SKM-1 treated with dmso at 0.1 percent for 144 hours (cell line): ENCODE results near the gene ST7.

Experiments used
- DNase-seq: peaks from one replicate; lab custom pipeline; 2025; ENCODE audit not compliant: unreplicated experiment; lab: John Stamatoyannopoulos, UW

Gene ST7

DNA sequence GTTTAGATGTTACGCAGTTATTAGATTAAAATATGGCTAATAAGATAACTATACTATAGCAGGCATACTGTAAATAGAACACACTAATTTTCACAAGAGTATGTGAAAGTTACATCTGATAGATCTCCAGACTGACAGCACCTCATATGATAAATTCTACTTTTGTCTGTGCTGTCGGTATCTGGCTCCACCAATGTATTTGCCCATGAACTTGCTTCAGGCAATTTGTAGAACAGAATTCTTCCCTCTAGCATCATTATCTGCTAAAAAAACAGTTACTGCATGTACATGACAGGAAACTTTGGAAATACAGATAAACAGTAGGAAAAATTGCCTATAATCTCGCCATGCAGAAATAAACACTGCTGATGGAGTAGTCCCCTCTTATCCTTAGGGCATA is 231.8 kb downstream of the ST7 start:
- DNase-seq = no peak

DNA sequence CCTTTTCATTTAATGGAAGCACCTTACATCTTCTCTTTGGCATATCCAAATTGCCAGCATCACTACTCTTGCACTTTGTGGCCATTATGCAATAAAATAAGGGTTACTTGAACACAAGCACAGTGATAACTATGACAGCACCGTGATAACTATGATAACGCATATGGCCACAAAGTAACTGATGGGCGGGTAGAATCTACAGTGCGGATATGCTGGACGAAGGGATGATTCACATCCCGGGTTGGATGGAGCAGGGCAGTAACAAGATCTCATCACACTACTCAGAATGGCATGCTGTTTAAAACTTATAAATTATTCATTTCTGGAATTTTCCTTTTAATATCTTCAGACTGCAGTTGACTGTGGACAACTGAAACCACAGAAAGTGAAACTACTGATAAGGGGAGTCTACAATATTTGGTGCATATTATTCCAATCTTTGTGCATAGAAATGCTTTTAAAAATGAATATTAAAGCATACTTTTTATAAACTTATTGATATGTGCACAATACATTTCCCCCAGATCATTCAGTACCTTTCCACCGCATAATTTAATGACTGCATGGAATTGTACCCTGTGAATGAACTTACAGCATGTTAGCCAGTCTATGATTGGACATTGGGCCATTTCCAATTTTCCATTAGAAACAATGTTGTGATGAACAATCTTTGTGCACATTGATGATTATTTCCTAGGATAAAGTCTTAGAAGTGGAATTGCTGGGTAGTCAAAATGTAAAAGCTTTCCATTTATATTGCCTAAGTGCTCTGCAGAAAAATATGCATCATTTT is 233.1 kb downstream of the ST7 start:
- no peak for DNase-seq

DNA sequence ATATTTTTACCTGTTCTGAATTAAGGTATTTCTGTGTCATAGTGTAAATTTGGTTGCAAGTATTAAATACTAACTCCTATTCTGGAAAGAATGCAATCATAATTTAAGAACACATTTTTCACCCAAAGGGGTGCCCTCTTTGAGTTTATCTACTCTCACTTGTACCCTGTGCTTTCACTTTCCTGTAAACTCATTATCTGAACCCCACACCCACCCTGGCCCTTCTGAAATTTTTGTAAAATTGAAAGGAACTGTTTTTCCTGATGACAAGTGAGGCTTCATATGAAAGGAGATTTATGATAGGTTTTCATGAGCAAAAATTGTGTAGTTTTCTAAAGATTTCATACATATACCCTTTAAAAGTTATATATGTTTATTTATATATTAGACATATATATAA is 235.1 kb downstream of the ST7 start:
- DNase-seq = no peak

DNA sequence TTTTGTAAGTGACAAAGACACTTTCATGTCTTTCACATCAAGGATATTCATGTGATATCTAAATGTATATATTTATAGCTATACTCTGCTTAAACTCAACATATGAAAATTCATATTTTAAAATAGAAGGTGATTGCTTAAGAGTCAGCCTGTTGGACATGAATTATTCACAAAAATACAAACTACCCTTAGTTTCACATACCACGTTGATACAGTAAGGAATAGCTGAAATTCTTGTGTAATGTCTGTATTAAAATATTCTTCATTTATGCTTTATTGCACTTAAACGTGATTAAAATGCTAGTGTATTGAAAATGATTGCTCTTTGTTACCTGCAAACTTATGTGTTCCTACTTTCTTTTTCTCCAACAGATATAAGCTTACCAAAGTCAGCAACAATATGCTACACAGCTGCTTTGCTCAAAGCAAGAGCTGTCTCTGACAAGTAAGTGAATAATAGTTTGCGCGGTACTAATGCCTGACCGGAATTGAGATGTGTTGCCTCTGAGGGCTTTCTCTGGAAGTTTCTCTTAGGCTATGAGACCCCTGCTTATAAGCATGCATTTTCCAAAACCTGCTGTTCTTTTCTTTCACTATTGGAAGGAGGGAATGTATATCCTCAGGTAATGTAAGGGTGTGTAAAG is 235.8 kb downstream of the ST7 start:
- DNase-seq = no peak

DNA sequence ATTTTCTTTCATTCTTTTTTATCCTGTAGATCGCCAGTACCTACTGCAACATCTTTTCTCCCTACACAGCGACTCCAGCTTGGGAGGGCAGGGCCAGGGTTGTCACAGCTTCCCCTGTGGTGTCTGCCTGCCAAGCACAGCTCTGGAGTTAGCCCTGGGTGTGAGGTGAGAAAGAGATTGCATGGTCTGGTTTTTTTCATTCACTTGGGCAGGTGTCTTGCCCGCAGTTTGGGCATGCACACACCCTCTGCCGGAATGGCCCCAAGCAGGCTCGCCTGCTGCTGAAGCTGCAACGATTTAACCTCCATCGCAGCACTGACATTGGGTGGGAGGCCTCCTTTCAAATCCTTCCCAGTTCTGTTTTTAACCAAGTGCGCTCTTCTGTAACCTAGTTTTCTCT is 236.8 kb downstream of the ST7 start:
- no peak for DNase-seq

DNA sequence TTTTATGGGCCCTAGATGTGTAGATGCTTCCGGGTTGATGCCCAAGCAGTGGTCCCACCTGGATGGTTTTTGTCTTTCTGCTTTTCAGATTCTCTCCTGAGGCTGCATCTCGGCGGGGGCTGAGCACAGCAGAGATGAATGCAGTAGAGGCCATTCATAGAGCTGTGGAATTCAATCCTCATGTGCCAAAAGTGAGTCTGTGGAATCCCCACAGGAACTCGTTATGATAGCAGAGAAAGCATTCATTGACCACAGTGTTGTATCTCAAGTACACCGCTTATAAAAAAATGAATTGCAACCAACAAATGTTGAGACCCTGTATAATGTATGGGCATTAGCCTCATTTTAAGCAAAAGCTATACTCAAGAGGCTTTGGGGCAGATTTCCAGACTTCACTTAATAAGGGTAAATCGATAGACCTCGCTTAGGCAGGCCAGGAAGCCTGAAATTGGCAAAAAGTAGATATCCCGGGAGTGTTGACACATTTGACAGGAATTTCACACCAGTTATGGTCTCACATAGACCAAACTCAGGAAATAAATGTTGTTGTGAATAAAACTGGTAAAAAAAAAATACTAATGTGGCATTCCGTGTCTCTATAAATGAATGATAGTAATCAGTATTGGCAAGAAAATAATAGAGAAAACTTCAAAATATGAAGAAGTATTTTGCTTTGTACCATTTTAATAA is 237.6 kb downstream of the ST7 start:
- no peak for DNase-seq

DNA sequence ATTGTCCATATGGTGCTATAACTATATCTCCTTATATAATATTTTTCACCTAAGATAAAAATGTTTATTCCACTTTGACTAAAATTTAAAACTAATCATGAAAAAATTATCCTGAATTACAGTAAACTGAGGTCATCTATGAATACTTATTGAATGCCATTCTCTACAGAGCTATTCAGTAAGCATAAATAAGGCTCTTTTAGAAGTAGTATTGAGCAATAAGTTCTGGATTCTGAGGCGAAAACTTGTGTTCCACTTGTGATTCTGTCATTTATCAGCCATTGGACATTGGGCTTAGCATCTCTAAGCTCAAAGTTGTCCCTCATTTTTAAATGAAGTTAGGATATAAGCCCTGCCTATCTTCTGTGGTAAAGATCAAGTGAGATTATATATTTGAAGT is 238.8 kb downstream of the ST7 start:
- DNase-seq = no peak

DNA sequence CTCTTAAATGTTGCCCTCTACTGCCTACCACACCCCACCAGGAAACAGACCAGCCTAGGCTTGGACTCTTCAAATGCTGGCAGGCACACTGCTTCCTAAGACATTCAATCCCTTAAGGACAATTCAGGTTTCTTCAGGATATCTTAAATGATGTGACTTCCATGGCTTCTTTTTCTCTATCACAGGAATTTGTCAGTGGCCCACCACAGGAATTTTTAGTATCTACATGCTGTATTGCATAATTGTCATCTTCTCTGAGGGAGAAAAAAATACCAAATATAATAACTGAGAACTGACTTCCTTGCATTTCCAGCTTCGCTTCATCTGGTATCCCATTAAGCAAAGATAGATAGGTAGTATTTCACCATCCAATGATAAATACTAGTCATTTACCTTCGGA is 240.3 kb downstream of the ST7 start:
- DNase-seq = no peak

DNA sequence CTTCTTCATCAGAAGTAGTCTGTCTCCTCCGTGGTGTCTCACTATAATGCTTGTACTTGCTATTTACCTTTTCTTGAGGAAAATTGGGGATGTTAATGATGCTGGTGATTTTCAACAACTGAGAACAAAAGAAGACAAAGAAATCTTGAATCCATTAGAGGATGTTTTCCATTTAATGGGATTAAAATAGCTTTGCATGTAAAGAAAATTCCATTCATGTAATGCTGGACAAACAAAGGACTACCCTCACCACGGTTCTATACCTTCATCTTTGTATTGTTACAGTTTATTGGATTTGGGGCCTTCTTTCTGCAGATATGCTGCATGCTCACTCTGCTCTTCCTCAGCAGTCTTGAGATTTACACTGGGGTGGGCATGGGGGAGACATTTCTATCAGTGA is 241.1 kb downstream of the ST7 start:
- DNase-seq = no peak

DNA sequence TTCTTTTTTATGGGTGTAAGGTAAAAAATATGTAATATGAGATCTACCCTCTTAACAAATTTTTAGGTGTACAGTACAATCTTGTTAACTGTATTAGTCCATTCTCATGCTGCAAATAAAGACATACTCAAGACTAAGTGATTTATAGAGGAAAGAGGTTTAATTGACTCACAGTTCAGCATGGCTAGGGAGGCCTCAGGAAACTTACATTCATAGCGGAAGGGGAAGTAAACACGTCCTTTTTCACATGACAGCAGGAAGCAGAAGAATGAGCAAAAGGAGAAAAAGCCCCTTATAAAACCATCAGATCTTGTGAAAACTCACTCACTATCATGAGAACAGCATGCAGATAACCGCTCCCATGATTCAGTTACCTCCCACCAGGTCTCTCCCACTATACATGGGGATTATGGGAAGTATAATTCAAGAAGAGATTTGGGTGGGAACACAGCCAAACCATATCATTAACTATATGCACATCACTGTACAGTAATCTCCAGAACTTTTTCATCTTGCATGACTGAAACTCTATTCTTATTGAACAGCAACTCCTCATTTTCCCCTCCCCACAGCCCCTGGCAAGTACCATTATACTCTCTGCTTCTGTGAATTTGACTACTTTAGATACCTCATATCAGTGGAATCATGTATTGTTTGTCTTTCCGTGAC is 242.2 kb downstream of the ST7 start:
- DNase-seq = no peak

DNA sequence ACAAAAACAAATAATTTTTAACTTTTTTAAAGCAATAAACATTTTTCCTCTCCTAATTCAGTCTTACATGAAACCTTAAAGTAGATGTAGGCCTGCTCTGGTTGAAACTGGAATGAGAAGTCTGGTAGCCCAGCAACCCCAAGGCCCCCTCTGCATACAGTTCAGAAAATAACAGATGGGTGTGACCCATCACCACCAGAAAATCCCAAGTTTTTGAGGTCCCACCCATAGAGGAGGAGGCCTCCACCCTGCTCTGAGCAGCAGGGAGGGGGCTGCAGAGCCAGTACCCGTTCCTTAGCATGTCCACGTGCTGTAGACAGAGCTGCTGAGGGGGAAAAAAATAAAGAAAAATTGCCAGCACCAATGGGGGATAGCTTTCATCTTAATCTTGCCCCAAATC is 246.8 kb downstream of the ST7 start:
- DNase-seq = no peak

DNA sequence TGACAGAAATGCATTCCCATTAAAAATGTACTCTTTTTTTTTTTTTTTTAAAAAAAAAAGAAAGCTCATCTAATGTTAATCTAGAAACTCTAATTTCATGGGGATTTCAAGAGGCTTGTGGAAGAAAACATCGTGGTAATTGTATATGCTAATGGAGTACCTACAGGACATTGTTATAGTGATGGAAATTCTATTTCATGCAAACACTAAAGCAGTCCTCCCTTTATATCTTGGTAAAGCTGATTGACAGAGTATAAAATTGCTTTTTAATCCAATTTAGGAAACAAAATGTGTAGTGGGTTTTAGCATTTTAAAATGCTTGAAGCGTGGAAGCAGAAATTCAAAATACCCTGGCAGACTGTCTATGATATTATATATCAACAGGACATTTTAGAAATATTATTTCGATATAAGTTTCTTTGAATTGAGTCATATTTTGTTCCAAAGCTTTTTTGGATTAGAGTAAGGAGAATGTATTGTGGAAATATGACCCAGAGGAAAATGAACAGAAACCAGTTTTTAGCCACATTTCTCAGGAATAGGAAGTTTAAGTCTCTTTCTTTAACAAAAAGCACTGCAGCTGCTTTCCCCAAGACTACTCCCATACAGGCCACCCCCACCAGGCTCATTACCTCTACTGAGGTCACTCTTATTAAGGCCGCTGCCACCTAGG is 247.6 kb downstream of the ST7 start:
- no peak for DNase-seq

DNA sequence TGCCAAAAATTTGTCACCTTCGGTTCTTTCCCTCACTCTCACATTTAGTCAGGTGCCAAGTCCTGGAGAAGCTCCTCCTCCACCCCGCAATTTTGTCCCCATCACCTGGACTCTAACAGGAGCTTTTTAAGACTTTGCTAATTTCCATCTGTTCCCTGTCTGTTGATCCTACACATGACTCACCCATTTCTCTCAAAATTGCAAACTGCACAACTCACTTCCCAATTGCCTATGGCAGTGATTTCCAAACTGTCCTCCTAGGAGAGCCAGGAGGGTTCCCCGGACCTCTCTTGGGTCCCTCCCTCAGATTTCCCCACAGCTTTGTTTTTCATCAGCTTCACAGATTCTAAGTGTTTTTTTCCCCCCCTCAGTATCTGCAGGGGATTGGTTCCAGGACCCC is 249.2 kb downstream of the ST7 start:
- no peak for DNase-seq

DNA sequence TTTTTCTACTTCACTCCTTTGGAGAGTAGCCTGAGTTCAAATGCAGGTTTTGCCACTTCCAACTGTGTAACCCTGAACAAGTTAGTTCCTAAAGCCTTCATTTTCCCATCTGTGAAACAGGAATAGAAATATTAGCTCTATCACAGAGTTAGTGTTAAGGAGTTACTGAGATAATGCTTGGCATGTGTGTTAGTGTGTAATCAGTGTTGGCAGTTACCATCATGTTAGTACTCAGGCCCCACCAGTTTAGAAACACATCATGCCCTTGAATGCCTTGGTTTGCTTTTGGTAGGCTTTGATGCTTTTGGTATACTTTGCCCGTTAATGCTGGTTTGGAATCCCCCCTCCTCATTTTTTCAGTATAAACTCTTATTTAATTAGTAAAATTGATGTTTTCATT is 249.9 kb downstream of the ST7 start:
- DNase-seq = no peak

DNA sequence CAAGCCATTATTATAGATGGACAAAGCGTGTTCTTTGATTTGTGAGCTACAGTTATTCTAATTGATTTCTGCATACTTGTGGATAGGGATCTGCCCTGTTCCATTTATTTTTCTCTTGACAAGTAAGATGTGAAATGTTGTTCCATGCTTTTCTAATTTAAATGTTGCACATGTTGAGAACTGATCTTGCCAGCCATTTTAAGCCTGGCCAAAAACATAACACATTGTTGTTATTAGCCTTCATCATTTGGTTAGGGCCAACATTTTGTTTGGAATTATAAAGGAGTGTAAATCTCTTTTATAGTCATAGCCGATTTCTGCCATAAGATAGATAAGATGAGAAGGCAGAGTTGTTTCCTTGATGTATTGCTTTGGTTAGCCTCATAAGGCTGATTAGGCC is 252.6 kb downstream of the ST7 start:
- no peak for DNase-seq

DNA sequence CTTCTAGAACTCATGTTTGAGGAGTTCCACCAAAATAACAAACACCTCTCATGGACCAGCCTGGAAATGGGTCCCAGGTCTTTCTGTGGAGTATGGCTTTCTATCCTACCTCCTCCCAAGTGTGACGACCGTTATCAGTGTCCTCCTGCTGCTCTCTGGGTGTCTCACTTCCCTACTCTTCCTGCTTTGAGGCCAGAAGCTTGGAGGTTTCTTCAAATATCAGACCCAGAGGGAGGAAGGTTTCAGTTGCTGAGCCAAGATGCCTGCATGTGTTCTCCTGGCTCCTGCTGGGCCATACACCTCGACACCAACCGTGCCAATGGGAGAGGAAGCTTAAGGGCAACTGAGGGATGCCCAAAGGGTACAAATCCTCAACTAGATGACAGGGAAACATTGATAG is 255.0 kb downstream of the ST7 start:
- DNase-seq = no peak

DNA sequence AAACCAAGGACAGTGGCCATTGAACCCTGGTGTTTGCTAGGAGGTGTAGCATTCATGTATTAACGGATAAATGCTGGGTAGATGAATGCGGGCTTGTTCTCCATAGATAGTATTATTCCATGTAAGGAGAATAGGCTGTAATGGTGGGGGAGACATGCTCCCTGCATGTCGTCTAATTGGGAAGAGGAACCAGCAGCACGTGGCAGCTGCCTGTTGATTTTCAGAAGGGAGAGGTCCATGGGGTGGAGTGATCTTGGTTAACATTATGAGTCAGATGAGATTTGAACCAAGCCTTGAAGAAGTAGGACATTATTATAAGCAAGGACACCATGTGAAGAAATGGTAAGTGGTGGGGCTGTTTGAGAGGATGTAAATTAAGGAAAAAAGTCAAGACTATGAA is 257.1 kb downstream of the ST7 start:
- DNase-seq = no peak

DNA sequence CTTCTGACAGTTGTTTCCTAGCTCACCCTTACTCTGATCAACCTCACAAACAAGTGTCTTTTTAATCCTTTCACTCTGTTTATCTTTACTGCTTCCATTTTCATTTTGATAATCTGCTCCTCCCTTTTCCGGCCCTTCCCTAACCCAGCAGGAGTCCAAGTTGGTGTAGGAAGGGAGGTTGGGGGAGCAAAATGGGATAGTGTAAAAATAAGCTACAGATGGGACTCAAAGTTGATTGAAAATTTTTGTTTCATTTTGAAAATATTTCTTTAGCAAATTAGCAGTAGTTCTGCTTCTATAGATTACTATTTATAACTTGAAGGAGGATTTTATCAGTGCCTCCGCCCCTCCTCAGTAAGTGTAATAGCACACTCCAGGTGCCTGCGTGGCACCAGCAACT is 257.6 kb downstream of the ST7 start:
- DNase-seq = no peak

DNA sequence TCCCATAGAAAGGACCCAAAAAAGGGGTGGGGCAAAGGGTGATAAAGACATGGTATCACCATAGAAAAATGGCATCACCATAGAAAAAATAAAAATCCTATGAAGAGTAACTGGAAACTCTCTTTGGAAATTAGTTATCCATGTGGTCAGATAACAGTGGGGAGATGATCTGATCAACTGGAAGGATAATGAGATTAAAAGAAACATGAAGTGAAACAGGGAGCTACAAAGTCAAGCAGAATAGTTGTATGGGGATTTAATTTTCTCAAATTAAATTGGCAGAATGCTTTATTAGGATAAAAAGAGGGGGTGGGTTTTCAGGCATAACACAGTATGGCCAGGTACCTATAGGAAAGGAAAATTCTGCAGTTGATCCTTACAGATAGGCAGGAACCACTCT is 258.3 kb downstream of the ST7 start:
- no peak for DNase-seq

DNA sequence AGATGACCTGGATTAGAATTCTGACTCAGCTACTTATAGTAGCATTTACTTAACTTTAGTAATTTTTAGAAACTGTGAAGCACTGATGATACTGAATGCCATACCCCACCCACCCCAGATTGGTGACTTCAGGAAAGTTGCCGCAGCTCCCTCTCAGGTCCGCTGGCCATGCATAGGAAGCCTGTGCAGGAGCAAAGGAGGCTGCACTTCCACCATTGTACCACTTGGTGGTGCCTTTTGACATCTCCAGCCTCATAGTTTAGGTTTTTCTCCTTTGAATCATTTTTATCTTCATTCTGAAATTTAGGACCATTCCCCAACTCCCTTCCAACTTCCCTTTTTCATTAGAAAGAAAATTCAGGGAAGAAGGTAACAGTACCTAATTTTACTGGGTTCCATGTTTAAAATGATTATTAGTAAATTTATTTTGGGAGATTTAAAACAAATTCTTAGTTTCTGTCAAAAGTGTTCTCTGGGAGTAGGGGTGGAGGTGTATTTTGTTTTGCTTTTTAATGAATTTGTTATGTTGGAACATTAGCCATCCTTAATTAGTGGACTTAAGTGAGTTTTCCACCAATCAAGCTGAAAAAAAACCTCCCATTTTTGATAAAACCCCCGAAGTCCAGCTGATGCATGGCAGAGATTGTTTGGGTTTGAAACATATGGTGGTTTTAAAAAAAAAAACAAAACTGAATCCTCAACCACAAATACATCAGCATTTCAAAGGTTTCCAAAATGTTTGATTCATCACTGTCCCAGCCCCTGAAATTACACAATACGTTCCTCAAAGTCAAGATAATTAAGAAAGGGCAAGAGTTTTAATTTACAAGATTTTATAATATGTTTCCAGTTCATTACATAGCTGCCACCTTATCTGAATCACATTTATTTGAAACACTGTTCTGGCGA is 259.9 kb downstream of the ST7 start:
- peak; percentile 45 for DNase-seq
